T-helper 1 cell treated with Interleukin-12 subunit alpha and Interleukin-12 subunit beta and Interleukin-4 antibody, amounts not matched to agents 30 μg/mL and 1 μg/mL, for 36 hours (primary cell): Measurements from ENCODE around the gene KRT34.
"Not testable (repeated sequence)": the region's sequence is repeated elsewhere in the genome, so short reads cannot be mapped to it uniquely, and the experiment has no call there.

Source experiments
- H3K27ac Mint-ChIP-seq: one replicate; pipeline ENCODE4 v1.8.0; 2021; ENCODE audit warnings: mild to moderate bottlenecking, mixed read lengths
- H3K27me3 Mint-ChIP-seq: one replicate; pipeline ENCODE4 v1.8.0; 2021; ENCODE audit warnings: low read depth, mixed read lengths
- H3K36me3 Mint-ChIP-seq: one replicate; pipeline ENCODE4 v1.8.0; 2021; ENCODE audit warnings: low read depth, mixed read lengths
- H3K4me1 Mint-ChIP-seq: one replicate; pipeline ENCODE4 v1.8.0; 2021; ENCODE audit warnings: low read depth, mixed read lengths
- H3K4me3 Mint-ChIP-seq: one replicate; pipeline ENCODE4 v1.8.0; 2021; ENCODE audit warnings: mild to moderate bottlenecking, moderate library complexity, mixed read lengths
- H3K9me3 Mint-ChIP-seq: one replicate; pipeline ENCODE4 v1.8.0; 2021; ENCODE audit warnings: mixed read lengths

The KRT34 gene

GRCh38 chr17:41415411-41415810, 33.3 kb upstream of the KRT34 start:
- H3K4me3 Mint-ChIP-seq = no peak overlapping the region
- no peaks in the 10 kb centered on the region for H3K9me3 Mint-ChIP-seq
- no peaks in the 10 kb centered on the region for H3K4me1 Mint-ChIP-seq
- H3K36me3 Mint-ChIP-seq = no peaks in the 10 kb centered on the region
- H3K27me3 Mint-ChIP-seq = no peaks in the 10 kb centered on the region
- H3K27ac Mint-ChIP-seq = no peak overlapping the region

GRCh38 chr17:41413982-41414381, 31.9 kb upstream of the KRT34 start:
- H3K27me3 Mint-ChIP-seq = no peaks in the 10 kb centered on the region
- no peaks in the 10 kb centered on the region for H3K36me3 Mint-ChIP-seq
- H3K27ac Mint-ChIP-seq = no peak overlapping the region
- H3K4me1 Mint-ChIP-seq = no peaks in the 10 kb centered on the region
- H3K4me3 Mint-ChIP-seq = no peak overlapping the region
- H3K9me3 Mint-ChIP-seq = no peaks in the 10 kb centered on the region

- Mint-ChIP-seq H3K9me3 (no peaks in the 10 kb centered on the region), H3K4me3 (no peak overlapping the region), H3K4me1 (no peaks in the 10 kb centered on the region), H3K27ac (no peak overlapping the region), H3K36me3 (no peaks in the 10 kb centered on the region), H3K27me3 (no peaks in the 10 kb centered on the region)
These were observed 31.3 kb upstream of the KRT34 start for GRCh38 chr17:41413353-41413957.

GRCh38 chr17:41411072-41411840, 29.1 kb upstream of the KRT34 start:
- Mint-ChIP-seq H3K9me3 (no peaks in the 10 kb centered on the region), H3K27me3 (no peaks in the 10 kb centered on the region), H3K27ac (no peak overlapping the region), H3K4me1 (no peaks in the 10 kb centered on the region), H3K36me3 (no peaks in the 10 kb centered on the region), H3K4me3 (no peak overlapping the region)

GRCh38 chr17:41407226-41407625, 25.1 kb upstream of the KRT34 start:
- Mint-ChIP-seq H3K36me3 (no peaks in the 10 kb centered on the region), H3K4me1 (peaks cover 21% of the 10 kb centered on the region), H3K4me3 (no peak overlapping the region), H3K27me3 (no peaks in the 10 kb centered on the region), H3K9me3 (no peaks in the 10 kb centered on the region), H3K27ac (no peak overlapping the region)

- Mint-ChIP-seq H3K4me1 (peaks cover 22% of the 10 kb centered on the region), H3K27ac (no peak overlapping the region), H3K27me3 (no peaks in the 10 kb centered on the region), H3K9me3 (no peaks in the 10 kb centered on the region), H3K4me3 (no peak overlapping the region), H3K36me3 (no peaks in the 10 kb centered on the region)
These were observed 24.1 kb upstream of the KRT34 start for GRCh38 chr17:41406205-41406604.

GRCh38 chr17:41404024-41404671, 22.0 kb upstream of the KRT34 start:
- H3K9me3 Mint-ChIP-seq = no peaks in the 10 kb centered on the region
- no peak overlapping the region for H3K4me3 Mint-ChIP-seq
- H3K4me1 Mint-ChIP-seq = peaks cover 22% of the 10 kb centered on the region
- no peaks in the 10 kb centered on the region for H3K36me3 Mint-ChIP-seq
- no peaks in the 10 kb centered on the region for H3K27me3 Mint-ChIP-seq
- H3K27ac Mint-ChIP-seq = no peak overlapping the region

- H3K4me3 Mint-ChIP-seq = no peak overlapping the region
- no peaks in the 10 kb centered on the region for H3K9me3 Mint-ChIP-seq
- H3K4me1 Mint-ChIP-seq = peaks cover 22% of the 10 kb centered on the region
- H3K27me3 Mint-ChIP-seq = no peaks in the 10 kb centered on the region
- no peaks in the 10 kb centered on the region for H3K36me3 Mint-ChIP-seq
- H3K27ac Mint-ChIP-seq = no peak overlapping the region
These were observed 21.4 kb upstream of the KRT34 start for GRCh38 chr17:41403404-41404023.

GRCh38 chr17:41402161-41402560, 20.1 kb upstream of the KRT34 start:
- Mint-ChIP-seq H3K4me3 (no peak overlapping the region), H3K27me3 (peaks cover 6% of the 10 kb centered on the region), H3K27ac (no peak overlapping the region), H3K36me3 (no peaks in the 10 kb centered on the region), H3K4me1 (peaks cover 22% of the 10 kb centered on the region), H3K9me3 (no peaks in the 10 kb centered on the region)

GRCh38 chr17:41396996-41397660, 15.0 kb upstream of the KRT34 start, which contains the start of gene KRT31:
Gene KRT31 (minus strand): TSS chr17:41397608. CDS start chr17:41397539, 69 bp downstream.
- Mint-ChIP-seq H3K27me3 (peaks cover 9% of the 10 kb centered on the region), H3K9me3 (no peaks in the 10 kb centered on the region), H3K4me3 (no peak within 1 kb of the TSS), H3K36me3 (no peaks in the 10 kb centered on the region), H3K27ac (no peak within 1 kb of the TSS), H3K4me1 (no peaks in the 10 kb centered on the region)

- Mint-ChIP-seq H3K27me3 (peaks cover 12% of the 10 kb centered on the region), H3K4me3 (no peak overlapping the region), H3K4me1 (no peaks in the 10 kb centered on the region), H3K27ac (no peak overlapping the region), H3K9me3 (no peaks in the 10 kb centered on the region), H3K36me3 (no peaks in the 10 kb centered on the region)
These were observed 14.2 kb upstream of the KRT34 start for GRCh38 chr17:41396340-41396739.

GRCh38 chr17:41395611-41396010, 13.5 kb upstream of the KRT34 start:
- Mint-ChIP-seq H3K36me3 (no peaks in the 10 kb centered on the region), H3K9me3 (no peaks in the 10 kb centered on the region), H3K4me1 (no peaks in the 10 kb centered on the region), H3K27ac (no peak overlapping the region), H3K4me3 (no peak overlapping the region), H3K27me3 (peaks cover 12% of the 10 kb centered on the region)

GRCh38 chr17:41395044-41395443, 12.9 kb upstream of the KRT34 start:
- H3K9me3 Mint-ChIP-seq, H3K4me3 Mint-ChIP-seq, H3K4me1 Mint-ChIP-seq, H3K36me3 Mint-ChIP-seq, H3K27ac Mint-ChIP-seq: not testable (repeated sequence)
- peaks cover 12% of the 10 kb centered on the region for H3K27me3 Mint-ChIP-seq

- Mint-ChIP-seq H3K27ac (no peak overlapping the region), H3K4me3 (no peak overlapping the region), H3K4me1 (no peaks in the 10 kb centered on the region), H3K27me3 (peaks cover 12% of the 10 kb centered on the region), H3K9me3 (no peaks in the 10 kb centered on the region), H3K36me3 (no peaks in the 10 kb centered on the region)
These were observed 12.3 kb upstream of the KRT34 start for GRCh38 chr17:41394254-41394996.
